RCC 7860 (cell line): ENCODE measurements around the gene CELA2A.
"Not testable (repeated sequence)": the region's sequence is repeated elsewhere in the genome, so short reads cannot be mapped to it uniquely, and the experiment has no call there.

ENCODE experiments used
- DNase-seq: peaks from one replicate; pipeline ENCODE4 v3.0.0-alpha.2; 2015; ENCODE audit warnings: low spot score
- FAIRE-seq: peaks from 2 replicates; lab custom pipeline; 2012; peaks lifted over from hg19 to GRCh38; lab: Jason Lieb, UNC

The CELA2A gene

GRCh38 chr1:15443281-15443680 lies 13.3 kb upstream of the CELA2A start:
- FAIRE-seq (no peak), DNase-seq (no peak)

GRCh38 chr1:15444468-15445389 lies 11.8 kb upstream of the CELA2A start:
- FAIRE-seq: no peak

GRCh38 chr1:15445390-15446122 lies 11.0 kb upstream of the CELA2A start:
- DNase-seq (no peak), FAIRE-seq (no peak)

More at GRCh38 chr1:15444468-15445389, 11.8 kb upstream of the CELA2A start:
- DNase-seq: no peak

GRCh38 chr1:15446212-15446611 lies 10.3 kb upstream of the CELA2A start:
- FAIRE-seq (no peak), DNase-seq (no peak)

GRCh38 chr1:15448877-15449462 lies 7.6 kb upstream of the CELA2A start:
- FAIRE-seq: no peak

GRCh38 chr1:15449567-15449966 lies 7.0 kb upstream of the CELA2A start:
- no peak for FAIRE-seq

More at GRCh38 chr1:15448877-15449462, 7.6 kb upstream of the CELA2A start:
- no peak for DNase-seq

GRCh38 chr1:15451014-15451722 lies 5.4 kb upstream of the CELA2A start:
- FAIRE-seq (no peak), DNase-seq (no peak)

More at GRCh38 chr1:15449567-15449966, 7.0 kb upstream of the CELA2A start:
- no peak for DNase-seq

- no peak for FAIRE-seq
Observed at GRCh38 chr1:15452216-15452615, 4.3 kb upstream of the CELA2A start.

GRCh38 chr1:15452866-15453571 lies 3.5 kb upstream of the CELA2A start:
- no peak for DNase-seq
- no peak for FAIRE-seq

More at GRCh38 chr1:15452216-15452615, 4.3 kb upstream of the CELA2A start:
- DNase-seq: peak; percentile 51

GRCh38 chr1:15453734-15454133 lies 2.8 kb upstream of the CELA2A start:
- no peak for DNase-seq

GRCh38 chr1:15454256-15454655 lies 2.3 kb upstream of the CELA2A start:
- peak; percentile 29 for DNase-seq
- FAIRE-seq: peak; percentile 62

More at GRCh38 chr1:15453734-15454133, 2.8 kb upstream of the CELA2A start:
- FAIRE-seq: no peak

- DNase-seq (no peak), FAIRE-seq (no peak)
Observed at GRCh38 chr1:15455522-15455921, 1.0 kb upstream of the CELA2A start.

GRCh38 chr1:15457585-15457984 lies 1.1 kb downstream of the CELA2A start:
- FAIRE-seq: no peak

GRCh38 chr1:15458388-15458787 lies 1.9 kb downstream of the CELA2A start:
- not testable (repeated sequence) for FAIRE-seq, DNase-seq

More at GRCh38 chr1:15457585-15457984, 1.1 kb downstream of the CELA2A start:
- DNase-seq: no peak

- no peak for FAIRE-seq
- DNase-seq: no peak
Observed at GRCh38 chr1:15459771-15460707, 3.5 kb downstream of the CELA2A start.

- DNase-seq: peak; percentile 27
- FAIRE-seq: no peak
Observed at GRCh38 chr1:15460708-15461095, 4.2 kb downstream of the CELA2A start.

GRCh38 chr1:15463064-15463800 lies 6.7 kb downstream of the CELA2A start:
- FAIRE-seq, DNase-seq: not testable (repeated sequence)

GRCh38 chr1:15463926-15464322 lies 7.4 kb downstream of the CELA2A start:
- FAIRE-seq, DNase-seq: not testable (repeated sequence)
